Adrenal gland (tissue), 5 donors: Measurements from ENCODE around the gene TAL1.

Experiments used
- CTCF ChIP-seq, 6 experiments: fragments of 450-650 bp in 4 of 6; fragments of 200-600 bp in 2 of 6; sonication (generic) in 1 of 6; IDR thresholded peaks; 1 replicate in 5 of 6; 2 replicates in 1 of 6; pipeline versions ENCODE4 v1.5.1 to v1.8.0; 2016 to 2021; ENCODE audit warnings: antibody characterized with exemption in 6 of 6, mild to moderate bottlenecking in 2 of 6, moderate library complexity in 1 of 6
- POLR2A ChIP-seq, 2 donors: fragments of 450-650 bp; IDR thresholded peaks; one replicate each; pipeline ENCODE4 v1.6.1; 2017; ENCODE audit warnings: antibody characterized with exemption in 2 of 2, mild to moderate bottlenecking in 2 of 2, moderate library complexity in 1 of 2
- donor health status: DM: no; HTN: no; CAD: no.

GRCh38 chr1:47174656-47175020 is 57.4 kb downstream of the TAL1 start:
- TF ChIP-seq POLR2A (IDR thresholded peaks at IDR 0.05) (no peak), CTCF (IDR thresholded peaks at IDR 0.05) (no peak)
